ENCODE measurements around the gene LSM3. TPM values are rescaled to one million over a fixed set of nuclear protein-coding genes. Genes with fewer than 3 reads are reported as not detected.

The LSM3 gene
- total and polyA plus RNA-seq, 11 donors: 11.6 to 15.9 (median 13.7) TPM

DNA sequence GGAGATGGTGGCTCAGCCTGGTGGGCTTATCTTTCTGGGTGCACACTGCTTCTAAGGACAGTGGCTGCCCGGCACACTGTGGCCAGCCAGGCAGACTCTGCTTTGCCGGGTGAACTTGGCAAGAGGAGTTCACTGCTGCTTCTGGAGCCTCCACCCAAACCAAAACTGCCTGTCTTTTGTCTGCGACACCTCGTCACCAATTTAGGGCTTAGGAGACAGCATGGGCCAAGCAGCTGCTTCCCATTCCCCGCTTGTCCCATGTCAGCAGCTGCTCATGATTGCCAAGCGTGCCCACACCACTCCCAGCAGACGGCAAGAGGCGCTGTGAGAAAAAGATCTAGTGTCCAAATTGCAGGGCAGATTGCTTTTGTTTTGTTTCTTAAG, 57.3 kb downstream of the LSM3 start:
- peaks cover 0 to 57% (median 29%) of the 10 kb centered on the region in 12 donors for H3K4me1 ChIP-seq
- intact Hi-C loops (cut with DNase I): loop anchor here in 2 of 10 donors (2.0 to 10.0 kb wide), 2 partner anchors 69 to 139 kb away; no protein-coding TSS in a partner anchor
- no peaks in the 10 kb centered on the region for H3K36me3 ChIP-seq
- no peak overlapping the region for H3K4me3 ChIP-seq
- peaks cover 0 to 5% (median 0%) of the 10 kb centered on the region in 9 donors for H3K27me3 ChIP-seq
- no peak for TF ChIP-seq POLR2A (IDR thresholded peaks at IDR 0.05)
- TF ChIP-seq, protein P1, sequence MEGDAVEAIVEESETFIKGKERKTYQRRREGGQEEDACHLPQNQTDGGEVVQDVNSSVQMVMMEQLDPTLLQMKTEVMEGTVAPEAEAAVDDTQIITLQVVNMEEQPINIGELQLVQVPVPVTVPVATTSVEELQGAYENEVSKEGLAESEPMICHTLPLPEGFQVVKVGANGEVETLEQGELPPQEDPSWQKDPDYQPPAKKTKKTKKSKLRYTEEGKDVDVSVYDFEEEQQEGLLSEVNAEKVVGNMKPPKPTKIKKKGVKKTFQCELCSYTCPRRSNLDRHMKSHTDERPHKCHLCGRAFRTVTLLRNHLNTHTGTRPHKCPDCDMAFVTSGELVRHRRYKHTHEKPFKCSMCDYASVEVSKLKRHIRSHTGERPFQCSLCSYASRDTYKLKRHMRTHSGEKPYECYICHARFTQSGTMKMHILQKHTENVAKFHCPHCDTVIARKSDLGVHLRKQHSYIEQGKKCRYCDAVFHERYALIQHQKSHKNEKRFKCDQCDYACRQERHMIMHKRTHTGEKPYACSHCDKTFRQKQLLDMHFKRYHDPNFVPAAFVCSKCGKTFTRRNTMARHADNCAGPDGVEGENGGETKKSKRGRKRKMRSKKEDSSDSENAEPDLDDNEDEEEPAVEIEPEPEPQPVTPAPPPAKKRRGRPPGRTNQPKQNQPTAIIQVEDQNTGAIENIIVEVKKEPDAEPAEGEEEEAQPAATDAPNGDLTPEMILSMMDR (IDR thresholded peaks at IDR 0.05): peak in 4 of 12 donors; percentile 19 to 44 (median 36)
- peaks cover 0 to 9% (median 0%) of the 10 kb centered on the region in 12 donors for H3K9me3 ChIP-seq
- WGBS, 4 donors: 30 to 43% (median 38%) methylated on average over 8 of the region's 8 CpGs
- DNase-seq: peak; percentile 73 to 94 (median 87)
- ATAC-seq: peak; percentile 69 to 77 (median 73)
- H3K27ac ChIP-seq: peak overlapping the region in 11 of 12 donors; percentile 9 to 95 (median 80)

DNA sequence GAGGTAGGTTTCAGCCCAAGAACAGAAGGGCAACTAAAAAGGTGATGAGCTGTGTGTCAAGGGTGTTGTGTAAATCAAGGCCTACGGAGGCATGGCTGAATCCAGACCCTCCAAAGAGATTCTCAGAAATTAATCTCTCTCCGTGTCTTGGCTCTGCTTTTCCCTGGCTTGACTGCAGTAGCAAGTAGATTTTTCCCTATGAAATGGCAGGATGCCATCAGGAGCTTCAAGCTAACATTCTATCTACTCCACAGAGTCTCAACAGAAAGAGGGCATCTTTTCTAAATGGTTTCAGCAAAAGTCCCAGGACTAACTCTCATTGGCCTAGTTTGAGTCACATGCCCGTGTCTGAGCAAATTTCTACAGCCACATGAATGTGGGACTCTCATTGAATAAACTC, 58.3 kb downstream of the LSM3 start:
- TF ChIP-seq, protein P1 (IDR thresholded peaks at IDR 0.05): no peak
- TF ChIP-seq POLR2A (IDR thresholded peaks at IDR 0.05): no peak
- H3K27me3 ChIP-seq: peaks cover 0 to 5% (median 0%) of the 10 kb centered on the region in 9 donors
- intact Hi-C loops (cut with DNase I): loop anchor here in 2 of 10 donors (2.0 to 10.0 kb wide), 2 partner anchors 68 to 138 kb away; no protein-coding TSS in a partner anchor
- H3K9me3 ChIP-seq: peaks cover 0 to 9% (median 0%) of the 10 kb centered on the region in 12 donors
- ATAC-seq: no peak
- H3K36me3 ChIP-seq: no peaks in the 10 kb centered on the region
- peak overlapping the region in 7 of 12 donors; percentile 67 to 95 (median 83) for H3K27ac ChIP-seq
- peaks cover 0 to 52% (median 29%) of the 10 kb centered on the region in 12 donors for H3K4me1 ChIP-seq
- no peak for DNase-seq
- no peak overlapping the region for H3K4me3 ChIP-seq
- WGBS, 4 donors: 43 to 57% (median 52%) methylated on average over 3 of the region's 3 CpGs

DNA sequence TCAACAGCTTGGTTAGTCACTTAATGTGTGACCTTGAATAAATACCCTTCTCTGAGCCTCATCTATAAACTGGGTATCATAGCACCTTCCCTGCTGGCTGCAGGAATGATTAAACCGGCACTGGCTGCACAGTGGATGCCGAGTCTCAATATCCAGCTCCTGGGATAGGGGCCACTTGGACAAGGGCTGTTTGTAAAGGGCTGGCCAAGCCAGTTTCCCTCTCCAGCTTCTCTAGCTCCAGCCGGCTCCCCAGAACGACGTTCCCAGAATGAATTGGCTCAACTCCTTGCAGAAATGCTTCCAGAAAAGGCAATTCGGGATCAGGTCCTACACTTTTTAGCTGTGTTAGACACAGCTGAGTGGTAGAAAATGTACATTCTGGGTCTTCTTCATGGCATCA, 58.8 kb downstream of the LSM3 start:
- peaks cover 0 to 5% (median 0%) of the 10 kb centered on the region in 9 donors for H3K27me3 ChIP-seq
- peak overlapping the region in 5 of 12 donors; percentile 77 to 95 (median 85) for H3K27ac ChIP-seq
- TF ChIP-seq, protein P1 (IDR thresholded peaks at IDR 0.05): no peak
- no peak for TF ChIP-seq POLR2A (IDR thresholded peaks at IDR 0.05)

DNA sequence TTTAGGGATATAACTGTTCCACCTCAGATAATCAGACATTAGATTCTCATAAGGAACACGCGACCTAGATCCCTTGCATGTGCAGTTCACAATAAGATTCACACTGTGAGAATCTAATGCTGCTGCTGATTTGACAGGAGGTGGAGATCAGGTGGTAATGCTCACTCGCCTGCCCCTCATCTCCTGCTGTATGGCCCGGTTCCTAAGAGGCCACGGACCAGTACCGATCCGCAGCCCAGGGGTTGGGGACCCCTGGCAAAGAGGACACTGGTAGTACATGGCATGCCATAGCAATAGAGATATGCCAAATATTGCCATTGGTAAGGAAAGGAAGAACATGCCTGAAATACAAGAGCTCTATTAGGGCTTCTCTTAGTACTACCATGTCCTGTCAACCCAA, 59.7 kb downstream of the LSM3 start:
- H3K36me3 ChIP-seq: no peaks in the 10 kb centered on the region
- ATAC-seq (no peak), DNase-seq (no peak)
- no peak overlapping the region for H3K4me3 ChIP-seq
- H3K9me3 ChIP-seq: peaks cover 0 to 9% (median 0%) of the 10 kb centered on the region in 12 donors
- H3K27ac ChIP-seq: no peak overlapping the region
- intact Hi-C loops (cut with DNase I): loop anchor here in 1 of 10 donors (10.0 kb wide), 1 partner anchor 136 kb away; no protein-coding TSS in a partner anchor
- TF ChIP-seq, protein P1 (IDR thresholded peaks at IDR 0.05): no peak
- no peak for TF ChIP-seq POLR2A (IDR thresholded peaks at IDR 0.05)
- H3K4me1 ChIP-seq: peaks cover 0 to 39% (median 19%) of the 10 kb centered on the region in 12 donors
- WGBS, 4 donors: 89 to 95% (median 93%) methylated on average over 3 to 7 of the region's 7 CpGs
- H3K27me3 ChIP-seq: peaks cover 0 to 5% (median 0%) of the 10 kb centered on the region in 9 donors

More for the DNA sequence above, 58.8 kb downstream of the LSM3 start:
- H3K4me3 ChIP-seq: no peak overlapping the region
- ATAC-seq: no peak
- WGBS, 4 donors: 71 to 84% (median 79%) methylated on average over 6 of the region's 6 CpGs
- intact Hi-C loops (cut with DNase I): loop anchor here in 2 of 10 donors (2.0 to 10.0 kb wide), 2 partner anchors 67 to 137 kb away; no protein-coding TSS in a partner anchor
- peak in 3 of 5 donors; percentile 27 to 59 (median 48) for DNase-seq
- H3K4me1 ChIP-seq: peaks cover 0 to 47% (median 24%) of the 10 kb centered on the region in 12 donors
- H3K9me3 ChIP-seq: peaks cover 0 to 9% (median 0%) of the 10 kb centered on the region in 12 donors
- H3K36me3 ChIP-seq: no peaks in the 10 kb centered on the region

All from heart left ventricle (tissue), 16 donors.